ENCODE measurements around the gene OR2G6.
"Not testable (repeated sequence)": the region's sequence is repeated elsewhere in the genome, so short reads cannot be mapped to it uniquely, and the experiment has no call there.

GRCh38 chr1:248569049-248569448 is 61.2 kb downstream of the OR2G6 start:
- not testable (repeated sequence) for TF ChIP-seq CTCF (IDR thresholded peaks at IDR 0.05; ENCODE audit: insufficient read depth, low read length, poor library complexity, severe bottlenecking); EZH2phosphoT487 (conservative IDR thresholded peaks at IDR 0.05; ENCODE audit: low read length)
